Measurements from ENCODE around the gene CYB561D1.

DNA sequence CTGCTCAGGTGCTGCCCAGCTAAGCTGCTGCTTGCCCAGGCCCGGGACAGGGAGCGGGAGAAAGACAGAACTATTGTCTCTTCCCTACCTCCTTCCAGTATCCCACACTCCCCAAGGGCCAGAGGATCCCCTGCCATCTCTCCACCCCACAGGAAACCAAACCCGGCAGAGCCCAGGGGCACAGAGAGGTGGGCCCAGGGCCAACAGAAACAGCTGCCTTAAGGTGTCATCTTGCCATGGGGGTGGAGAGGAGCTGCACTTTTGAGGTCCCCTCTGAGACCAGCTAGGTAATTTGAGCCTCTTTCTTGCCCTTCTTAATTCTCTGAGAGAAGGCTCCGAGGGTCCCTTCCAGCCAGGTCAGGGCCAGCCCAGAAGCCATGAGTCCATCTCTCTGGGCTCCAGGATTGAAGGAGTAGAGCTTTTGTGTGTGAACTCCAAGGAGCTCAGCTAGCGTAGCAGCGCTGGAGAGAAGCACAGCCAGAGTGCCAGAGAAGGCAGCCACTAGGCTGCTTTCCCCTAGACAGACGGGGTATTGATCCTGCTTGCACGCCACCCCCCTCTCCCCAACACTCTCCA lies 36.1 kb downstream of the CYB561D1 start:
- TF ChIP-seq, protein P1, sequence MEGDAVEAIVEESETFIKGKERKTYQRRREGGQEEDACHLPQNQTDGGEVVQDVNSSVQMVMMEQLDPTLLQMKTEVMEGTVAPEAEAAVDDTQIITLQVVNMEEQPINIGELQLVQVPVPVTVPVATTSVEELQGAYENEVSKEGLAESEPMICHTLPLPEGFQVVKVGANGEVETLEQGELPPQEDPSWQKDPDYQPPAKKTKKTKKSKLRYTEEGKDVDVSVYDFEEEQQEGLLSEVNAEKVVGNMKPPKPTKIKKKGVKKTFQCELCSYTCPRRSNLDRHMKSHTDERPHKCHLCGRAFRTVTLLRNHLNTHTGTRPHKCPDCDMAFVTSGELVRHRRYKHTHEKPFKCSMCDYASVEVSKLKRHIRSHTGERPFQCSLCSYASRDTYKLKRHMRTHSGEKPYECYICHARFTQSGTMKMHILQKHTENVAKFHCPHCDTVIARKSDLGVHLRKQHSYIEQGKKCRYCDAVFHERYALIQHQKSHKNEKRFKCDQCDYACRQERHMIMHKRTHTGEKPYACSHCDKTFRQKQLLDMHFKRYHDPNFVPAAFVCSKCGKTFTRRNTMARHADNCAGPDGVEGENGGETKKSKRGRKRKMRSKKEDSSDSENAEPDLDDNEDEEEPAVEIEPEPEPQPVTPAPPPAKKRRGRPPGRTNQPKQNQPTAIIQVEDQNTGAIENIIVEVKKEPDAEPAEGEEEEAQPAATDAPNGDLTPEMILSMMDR (IDR thresholded peaks at IDR 0.05): no peak
- TF ChIP-seq POLR2A (IDR thresholded peaks at IDR 0.05) (no peak), POLR2AphosphoS5 (IDR thresholded peaks at IDR 0.05) (no peak)
